B cell (primary cell): ENCODE results near the gene MSL1. TPM values are rescaled to one million over a fixed set of nuclear protein-coding genes. Genes with fewer than 3 reads are reported as not detected.

Source experiments
- ATAC-seq: fragments of 200-7000 bp; cut with Tn5 transposase; one replicate; pipeline ENCODE4 v1.10.0; 2021; ENCODE audit warnings: low read depth, mild to moderate bottlenecking, moderate number of reproducible peaks, moderate library complexity
- CTCF ChIA-PET: fragments of 350-600 bp; sonication (Branson Sonifier 250); formaldehyde crosslinking; loops from one replicate; lab custom pipeline; 2021; ENCODE audit warnings: antibody characterized with exemption, inconsistent platforms; lab: Charles Lee
- POLR2A ChIA-PET: fragments of 350-600 bp; sonication (Branson Sonifier 250); formaldehyde crosslinking; loops from one replicate; lab custom pipeline; 2021; ENCODE audit warnings: antibody characterized with exemption; lab: Charles Lee
- DNase-seq: peaks from one replicate; pipeline ENCODE4 v3.0.0; 2013
- H2AFZ ChIP-seq: 2 replicates; pipeline ENCODE4 v1.6.1; 2012; ENCODE audit warnings: mild to moderate bottlenecking, low read depth, low read length; ENCODE audit not compliant: insufficient read depth, poor library complexity, severe bottlenecking
- H3K27ac ChIP-seq, 2 donors: 1 replicate in 1 of 2; 2 replicates in 1 of 2; pipeline ENCODE4 v1.5.1; 2012 to 2013; ENCODE audit warnings: low read length in 2 of 2, mild to moderate bottlenecking in 2 of 2, moderate library complexity in 1 of 2
- H3K27me3 ChIP-seq, 4 experiments: fragments of 200-600 bp in 1 of 4; sonication (generic) in 1 of 4; replicated peaks in 1 of 4; 1 replicate in 2 of 4; 2 replicates in 2 of 4; pipeline versions ENCODE4 v1.6.1 to v1.7.0; 2013 to 2016; ENCODE audit warnings: low read length in 3 of 4, mild to moderate bottlenecking in 2 of 4, mixed read lengths in 1 of 4, moderate library complexity in 1 of 4; ENCODE audit not compliant: insufficient read depth in 4 of 4, control insufficient read depth in 3 of 4; ENCODE audit errors: control extremely low read depth in 1 of 4
- H3K36me3 ChIP-seq, 2 experiments: replicated peaks in 1 of 2; 1 replicate in 1 of 2; 2 replicates in 1 of 2; pipeline versions ENCODE4 v1.6.1 to v1.7.1; 2013; ENCODE audit warnings: low read length in 1 of 2; ENCODE audit not compliant: insufficient read depth in 2 of 2, control insufficient read depth in 1 of 2; ENCODE audit errors: control extremely low read depth in 1 of 2, extremely low read depth in 1 of 2
- H3K4me1 ChIP-seq, 2 donors: fragments of 200-600 bp in 1 of 2; sonication (generic) in 1 of 2; 1 replicate in 1 of 2; 2 replicates in 1 of 2; pipeline versions ENCODE4 v1.5.1 to v1.6.1; 2013 to 2017; ENCODE audit warnings: low read length in 2 of 2; ENCODE audit not compliant: control insufficient read depth in 2 of 2, insufficient read depth in 2 of 2
- H3K4me2 ChIP-seq: replicated peaks from 2 replicates; pipeline ENCODE3; 2012; ENCODE audit warnings: mild to moderate bottlenecking, low read depth, low read length; ENCODE audit not compliant: poor library complexity, severe bottlenecking
- H3K4me3 ChIP-seq, 5 experiments: fragments of 200-600 bp in 1 of 5; sonication (generic) in 1 of 5; 1 replicate in 3 of 5; 2 replicates in 2 of 5; pipeline versions ENCODE4 v1.5.1 to v1.7.0; 2011 to 2016; ENCODE audit warnings: low read length in 4 of 5, mild to moderate bottlenecking in 4 of 5, low read depth in 2 of 5, control low read depth in 1 of 5, moderate library complexity in 1 of 5; ENCODE audit not compliant: insufficient read depth in 1 of 5; ENCODE audit errors: control extremely low read depth in 1 of 5, extremely low read depth in 1 of 5
- H3K79me2 ChIP-seq: fragments of 200-600 bp; sonication (generic); one replicate; pipeline ENCODE4 v1.6.0; 2016; ENCODE audit warnings: low read length; ENCODE audit not compliant: control insufficient read depth, insufficient read depth
- H3K9ac ChIP-seq: fragments of 200-600 bp; sonication (generic); 2 replicates; pipeline ENCODE4 v1.6.1; 2017; ENCODE audit warnings: mild to moderate bottlenecking, low read length, moderate library complexity
- H3K9me3 ChIP-seq, 3 donors: one replicate each; pipeline versions ENCODE4 v1.6.1 to v1.7.1; 2013; ENCODE audit warnings: low read length in 2 of 3; ENCODE audit not compliant: control insufficient read depth in 2 of 3, insufficient read depth in 1 of 3; ENCODE audit errors: control extremely low read depth in 1 of 3
- H4K20me1 ChIP-seq: 2 replicates; pipeline ENCODE4 v1.6.0; 2012; ENCODE audit warnings: mild to moderate bottlenecking, low read length; ENCODE audit not compliant: insufficient read depth, control insufficient read depth, poor library complexity, severe bottlenecking
- H3K27ac Mint-ChIP-seq: one replicate; pipeline ENCODE4 v1.8.0; 2021; ENCODE audit warnings: mixed read lengths
- H3K27me3 Mint-ChIP-seq: one replicate; pipeline ENCODE4 v1.8.0; 2021; ENCODE audit warnings: mixed read lengths
- H3K4me1 Mint-ChIP-seq: one replicate; pipeline ENCODE4 v1.8.0; 2021; ENCODE audit warnings: mixed read lengths
- H3K4me3 Mint-ChIP-seq: one replicate; pipeline ENCODE4 v1.8.0; 2021; ENCODE audit warnings: mixed read lengths
- H3K9me3 Mint-ChIP-seq: one replicate; pipeline ENCODE4 v1.8.0; 2022; ENCODE audit warnings: mixed read lengths; ENCODE audit not compliant: insufficient read depth
- EZH2 ChIP-seq: IDR thresholded peaks from 2 replicates; pipeline ENCODE4 v1.6.1; 2012; ENCODE audit warnings: borderline replicate concordance, low read depth, mild to moderate bottlenecking, moderate library complexity, low read length; ENCODE audit not compliant: insufficient read depth, poor library complexity, severe bottlenecking
- WGBS: methylation state at CpG from one replicate; pipeline ENCODE4 v1.1.5; 2013; ENCODE audit warnings: missing lambda C conversion rate; ENCODE audit not compliant: insufficient coverage; 5-methylcytosine and 5-hydroxymethylcytosine counted together
- intact Hi-C: fragments of 100-400 bp; cut with micrococcal nuclease; formaldehyde crosslinking; loops from one replicate; pipeline ENCODE4 v1.10.0; 2022
- polyA plus RNA-seq: library from polyadenylated mRNA; depleted of rRNA; stranded (reverse); fragments of >200 nt; gene quantifications from 2 replicates; pipeline ENCODE4 v1.2.3, GENCODE V29; 2012
- total RNA-seq, 2 donors: library from RNA; stranded (reverse); fragments of 120-200 nt in 1 of 2; gene quantifications; 1 replicate in 1 of 2; 2 replicates in 1 of 2; pipeline versions ENCODE4 v1.2.3 to v1.2.4, GENCODE V29; 2013 to 2022
- TF ChIP-seq, protein P1 (sequence below): fragments of 200-600 bp; IDR thresholded peaks from one replicate; pipeline ENCODE4 v1.8.0; 2022; ENCODE audit warnings: antibody characterized with exemption, mild to moderate bottlenecking

MSL1 gene
- total and polyA plus RNA-seq, 2 donors (not counting 1 experiment from before 2014, with no cell fraction given), result 80.1 to 129 TPM

DNA sequence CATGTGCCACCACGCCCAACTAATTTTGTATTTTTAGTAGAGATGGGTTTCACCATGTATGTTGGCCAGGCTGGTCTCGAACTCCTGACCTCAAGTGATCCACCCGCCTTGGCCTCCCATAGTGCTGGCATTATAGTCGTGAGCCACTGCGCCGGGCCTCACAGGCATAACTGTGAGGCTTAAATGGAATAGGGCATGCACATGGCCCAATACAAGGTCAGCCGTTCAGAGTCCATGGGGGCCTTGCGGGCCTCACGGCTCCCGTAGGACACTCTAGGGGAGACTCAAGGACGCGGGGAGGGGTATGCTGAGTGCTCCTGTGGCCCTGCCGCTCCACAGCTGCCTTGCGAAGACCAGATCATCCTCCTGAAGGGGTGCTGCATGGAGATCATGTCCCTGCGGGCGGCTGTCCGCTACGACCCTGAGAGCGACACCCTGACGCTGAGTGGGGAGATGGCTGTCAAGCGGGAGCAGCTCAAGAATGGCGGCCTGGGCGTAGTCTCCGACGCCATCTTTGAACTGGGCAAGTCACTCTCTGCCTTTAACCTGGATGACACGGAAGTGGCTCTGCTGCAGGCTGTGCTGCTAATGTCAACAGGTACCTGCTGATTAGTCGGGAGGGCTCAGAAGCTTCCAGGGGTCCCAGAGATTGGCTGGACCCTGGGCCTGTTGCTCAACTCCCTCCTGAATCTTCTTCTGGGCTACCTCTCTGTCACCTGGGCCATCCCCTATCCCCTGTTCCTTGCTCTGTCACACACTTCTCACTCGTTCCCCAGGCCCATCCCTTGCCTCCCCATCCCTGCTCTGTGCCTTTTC, 33.7 kb upstream of the MSL1 start:
- Mint-ChIP-seq H3K9me3 (no peaks in the 10 kb centered on the region), H3K27me3 (no peaks in the 10 kb centered on the region), H3K27ac (no peak overlapping the region), H3K4me1 (peaks cover 3% of the 10 kb centered on the region), H3K4me3 (no peak overlapping the region)
- DNase-seq (no peak), ATAC-seq (no peak)
- Histone ChIP-seq H3K36me3 (peaks cover 7 to 42% of the 10 kb centered on the region in 2 experiments), H3K79me2 (peaks cover 3% of the 10 kb centered on the region), H2AFZ (no peak overlapping the region), H3K4me2 (no peak overlapping the region), H3K4me3 (no peak overlapping the region), H3K27me3 (no peaks in the 10 kb centered on the region), H3K4me1 (no peaks in the 10 kb centered on the region), H3K27ac (no peak overlapping the region), H4K20me1 (no peaks in the 10 kb centered on the region), H3K9me3 (no peaks in the 10 kb centered on the region), H3K9ac (no peak overlapping the region)
- POLR2A ChIA-PET, result interaction anchor here (0.5 kb wide), 1 partner anchor 28 kb away, joined by 4 read pairs; no protein-coding TSS in a partner anchor
- CTCF ChIA-PET, result interaction anchor here (0.6 to 3.9 kb wide), 5 partner anchors 13 to 86 kb away, joined by 4 to 29 read pairs (median 4); no protein-coding TSS in a partner anchor
- WGBS, result 97% methylated on average over 27 of the region's 28 CpGs
- TF ChIP-seq, protein P1, sequence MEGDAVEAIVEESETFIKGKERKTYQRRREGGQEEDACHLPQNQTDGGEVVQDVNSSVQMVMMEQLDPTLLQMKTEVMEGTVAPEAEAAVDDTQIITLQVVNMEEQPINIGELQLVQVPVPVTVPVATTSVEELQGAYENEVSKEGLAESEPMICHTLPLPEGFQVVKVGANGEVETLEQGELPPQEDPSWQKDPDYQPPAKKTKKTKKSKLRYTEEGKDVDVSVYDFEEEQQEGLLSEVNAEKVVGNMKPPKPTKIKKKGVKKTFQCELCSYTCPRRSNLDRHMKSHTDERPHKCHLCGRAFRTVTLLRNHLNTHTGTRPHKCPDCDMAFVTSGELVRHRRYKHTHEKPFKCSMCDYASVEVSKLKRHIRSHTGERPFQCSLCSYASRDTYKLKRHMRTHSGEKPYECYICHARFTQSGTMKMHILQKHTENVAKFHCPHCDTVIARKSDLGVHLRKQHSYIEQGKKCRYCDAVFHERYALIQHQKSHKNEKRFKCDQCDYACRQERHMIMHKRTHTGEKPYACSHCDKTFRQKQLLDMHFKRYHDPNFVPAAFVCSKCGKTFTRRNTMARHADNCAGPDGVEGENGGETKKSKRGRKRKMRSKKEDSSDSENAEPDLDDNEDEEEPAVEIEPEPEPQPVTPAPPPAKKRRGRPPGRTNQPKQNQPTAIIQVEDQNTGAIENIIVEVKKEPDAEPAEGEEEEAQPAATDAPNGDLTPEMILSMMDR, result no peak
- TF ChIP-seq EZH2, result no peak
- intact Hi-C loops, result no loop called here
